WERI-Rb-1 (cell line): Measurements from ENCODE around the gene SCN11A.

Experiments used
- DNase-seq: peaks from one replicate; pipeline ENCODE4 v3.0.0-alpha.2; 2020
- H3K27ac ChIP-seq: fragments of 250-450 bp; sonication (Bioruptor Pico); 2 replicates; pipeline ENCODE4 v1.5.1; 2020; ENCODE audit warnings: mild to moderate bottlenecking, moderate library complexity
- H3K27me3 ChIP-seq: fragments of 250-450 bp; sonication (Bioruptor Pico); 2 replicates; pipeline ENCODE4 v1.5.1; 2021; ENCODE audit warnings: mild to moderate bottlenecking, low read depth, moderate library complexity; ENCODE audit not compliant: insufficient read depth, severe bottlenecking
- H3K36me3 ChIP-seq: fragments of 250-450 bp; sonication (Bioruptor Pico); 2 replicates; pipeline ENCODE4 v1.5.1; 2020; ENCODE audit warnings: mild to moderate bottlenecking, moderate library complexity
- H3K4me3 ChIP-seq: 2 replicates; pipeline ENCODE4 v1.5.1; 2011; ENCODE audit warnings: low read depth, mild to moderate bottlenecking, control low read depth, low read length
- H3K9me3 ChIP-seq: fragments of 250-450 bp; sonication (Bioruptor Pico); 2 replicates; pipeline ENCODE4 v1.5.1; 2021; ENCODE audit warnings: mild to moderate bottlenecking, moderate library complexity; ENCODE audit not compliant: severe bottlenecking
- CTCF ChIP-seq: IDR thresholded peaks from 2 replicates; pipeline ENCODE4 v1.5.1; 2011; ENCODE audit warnings: low read depth, mild to moderate bottlenecking, control low read depth, inconsistent platforms, low read length

The SCN11A gene

GRCh38 chr3:39051649-39052561 lies at the start of gene SCN11A, which contains the start of gene WDR48:
SCN11A (minus strand) TSS chr3:39051944; CDS start chr3:38950362, 101,582 bp downstream.
WDR48 (plus strand) TSS chr3:39052016; CDS start chr3:39052026, 10 bp downstream.
- H3K4me3 ChIP-seq: peak within 1 kb of the TSS; percentile 89
- no peak for TF ChIP-seq CTCF
- peak; percentile 94 for DNase-seq
- no peaks in the 10 kb centered on the region for H3K9me3 ChIP-seq
- peak within 1 kb of the TSS; percentile 88 for H3K27ac ChIP-seq
- H3K27me3 ChIP-seq: no peaks in the 10 kb centered on the region
- H3K36me3 ChIP-seq: no peaks in the 10 kb centered on the region

GRCh38 chr3:39101022-39101689 lies 49.4 kb upstream of the SCN11A start:
- no peak overlapping the region for H3K4me3 ChIP-seq
- no peaks in the 10 kb centered on the region for H3K27me3 ChIP-seq
- no peaks in the 10 kb centered on the region for H3K9me3 ChIP-seq
- H3K36me3 ChIP-seq: peaks cover 41% of the 10 kb centered on the region
- no peak overlapping the region for H3K27ac ChIP-seq
- peak; percentile 46 for DNase-seq
- peak; percentile 69 for TF ChIP-seq CTCF

GRCh38 chr3:39100500-39100886 lies 48.7 kb upstream of the SCN11A start:
- no peak overlapping the region for H3K4me3 ChIP-seq
- H3K36me3 ChIP-seq: peaks cover 47% of the 10 kb centered on the region
- no peak for DNase-seq
- no peaks in the 10 kb centered on the region for H3K27me3 ChIP-seq
- no peaks in the 10 kb centered on the region for H3K9me3 ChIP-seq
- no peak overlapping the region for H3K27ac ChIP-seq
- no peak for TF ChIP-seq CTCF

GRCh38 chr3:39099738-39100499 lies 48.2 kb upstream of the SCN11A start:
- Histone ChIP-seq H3K27me3 (no peaks in the 10 kb centered on the region), H3K9me3 (no peaks in the 10 kb centered on the region), H3K27ac (no peak overlapping the region), H3K4me3 (no peak overlapping the region), H3K36me3 (peaks cover 52% of the 10 kb centered on the region)
- no peak for TF ChIP-seq CTCF
- DNase-seq: no peak

GRCh38 chr3:39099242-39099641 lies 47.5 kb upstream of the SCN11A start:
- no peak overlapping the region for H3K27ac ChIP-seq
- H3K27me3 ChIP-seq: no peaks in the 10 kb centered on the region
- TF ChIP-seq CTCF: no peak
- DNase-seq: no peak
- H3K9me3 ChIP-seq: no peaks in the 10 kb centered on the region
- no peak overlapping the region for H3K4me3 ChIP-seq
- peaks cover 59% of the 10 kb centered on the region for H3K36me3 ChIP-seq
